BE2C (cell line): Measurements from ENCODE around the gene PHACTR1. TPM values are rescaled to one million over a fixed set of nuclear protein-coding genes. Genes with fewer than 3 reads are reported as not detected.

Source experiments
- DNase-seq: peaks from one replicate; pipeline ENCODE4 v3.0.0-alpha.2; 2020
- H3K27me3 ChIP-seq: fragments of 250-450 bp; sonication (Bioruptor Pico); 2 replicates; pipeline ENCODE4 v1.5.1; 2020; ENCODE audit warnings: mild to moderate bottlenecking
- H3K36me3 ChIP-seq: fragments of 250-450 bp; sonication (Bioruptor Pico); 2 replicates; pipeline ENCODE4 v1.5.1; 2020; ENCODE audit warnings: mild to moderate bottlenecking
- H3K4me1 ChIP-seq: fragments of 250-450 bp; sonication (Bioruptor Pico); 2 replicates; pipeline ENCODE4 v1.5.1; 2020
- H3K4me3 ChIP-seq: 2 replicates; pipeline ENCODE4 v1.5.1; 2011; ENCODE audit warnings: low read depth, low read length
- H3K9me3 ChIP-seq: fragments of 250-450 bp; sonication (Bioruptor Pico); 2 replicates; pipeline ENCODE4 v1.5.1; 2020
- polyA plus RNA-seq: library from polyadenylated mRNA; unstranded; fragments of >200 nt; gene quantifications from one replicate; pipeline ENCODE4 v1.2.1, GENCODE V29; 2012; ENCODE audit warnings: low read depth, missing spikeins; ENCODE audit not compliant: insufficient read length, insufficient read depth
- TF ChIP-seq, protein P1 (sequence below): IDR thresholded peaks from 2 replicates; pipeline ENCODE4 v1.5.1; 2012; ENCODE audit warnings: mild to moderate bottlenecking, low read depth, low read length

PHACTR1 gene
- 1.3 TPM for polyA plus RNA-seq

DNA sequence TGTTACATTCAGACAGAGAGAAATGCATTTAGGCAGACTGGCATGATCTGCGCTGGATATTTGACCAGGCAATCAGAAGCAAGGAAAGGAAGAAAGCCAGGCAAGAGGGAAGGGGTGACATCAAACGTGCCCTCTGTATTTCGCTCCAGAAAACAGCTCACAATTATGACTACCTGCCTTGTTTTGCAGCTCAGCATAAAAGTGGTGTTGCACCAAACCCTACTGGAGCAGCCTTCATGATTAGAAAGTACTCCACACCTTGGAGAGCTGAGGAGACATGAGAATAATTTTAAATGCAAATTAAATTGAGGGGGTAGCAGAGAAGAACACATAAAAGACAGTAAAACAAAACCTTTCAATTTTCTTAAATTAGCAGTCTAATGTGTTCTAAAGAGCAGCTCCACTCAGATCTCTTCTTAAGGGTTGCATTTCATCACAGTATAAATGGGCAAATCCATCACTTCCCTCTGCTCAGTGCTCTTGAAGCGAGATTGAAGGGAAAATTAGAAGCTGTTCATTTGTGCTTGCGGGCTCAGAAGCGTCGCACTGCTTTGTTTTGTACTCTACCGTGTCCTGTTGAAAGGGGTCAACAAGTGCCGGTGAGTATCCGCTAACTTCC is at the start of gene PHACTR1:
Gene PHACTR1 (plus strand): TSS at position 470 of the 619 bp plus-strand sequence.
- TF ChIP-seq, protein P1, sequence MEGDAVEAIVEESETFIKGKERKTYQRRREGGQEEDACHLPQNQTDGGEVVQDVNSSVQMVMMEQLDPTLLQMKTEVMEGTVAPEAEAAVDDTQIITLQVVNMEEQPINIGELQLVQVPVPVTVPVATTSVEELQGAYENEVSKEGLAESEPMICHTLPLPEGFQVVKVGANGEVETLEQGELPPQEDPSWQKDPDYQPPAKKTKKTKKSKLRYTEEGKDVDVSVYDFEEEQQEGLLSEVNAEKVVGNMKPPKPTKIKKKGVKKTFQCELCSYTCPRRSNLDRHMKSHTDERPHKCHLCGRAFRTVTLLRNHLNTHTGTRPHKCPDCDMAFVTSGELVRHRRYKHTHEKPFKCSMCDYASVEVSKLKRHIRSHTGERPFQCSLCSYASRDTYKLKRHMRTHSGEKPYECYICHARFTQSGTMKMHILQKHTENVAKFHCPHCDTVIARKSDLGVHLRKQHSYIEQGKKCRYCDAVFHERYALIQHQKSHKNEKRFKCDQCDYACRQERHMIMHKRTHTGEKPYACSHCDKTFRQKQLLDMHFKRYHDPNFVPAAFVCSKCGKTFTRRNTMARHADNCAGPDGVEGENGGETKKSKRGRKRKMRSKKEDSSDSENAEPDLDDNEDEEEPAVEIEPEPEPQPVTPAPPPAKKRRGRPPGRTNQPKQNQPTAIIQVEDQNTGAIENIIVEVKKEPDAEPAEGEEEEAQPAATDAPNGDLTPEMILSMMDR = no peak
- H3K27me3 ChIP-seq = no peaks in the 10 kb centered on the region
- DNase-seq = no peak
- H3K4me3 ChIP-seq = no peak within 1 kb of the TSS
- H3K9me3 ChIP-seq = no peaks in the 10 kb centered on the region
- no peaks in the 10 kb centered on the region for H3K36me3 ChIP-seq
- H3K4me1 ChIP-seq = no peaks in the 10 kb centered on the region

DNA sequence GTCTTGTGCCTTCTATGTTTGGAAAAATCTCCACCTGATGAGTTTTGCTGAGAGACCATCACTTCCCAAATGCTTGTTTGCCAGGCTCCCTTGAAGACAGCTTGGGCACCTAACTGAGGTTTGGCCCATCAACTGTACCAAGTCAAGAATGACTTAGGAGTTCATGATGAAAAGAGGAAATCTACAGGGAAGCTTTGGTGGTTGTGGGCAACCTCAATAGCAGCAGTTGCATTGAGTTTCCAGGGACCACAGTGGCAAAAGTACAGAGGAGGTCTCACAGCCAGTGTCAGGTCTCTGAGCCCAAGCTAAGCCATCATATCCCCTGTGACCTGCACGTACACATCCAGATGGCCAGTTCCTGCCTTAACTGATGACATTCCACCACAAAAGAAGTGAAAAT is 49.7 kb upstream of the PHACTR1 start:
- H3K36me3 ChIP-seq = no peaks in the 10 kb centered on the region
- DNase-seq = no peak
- no peak overlapping the region for H3K4me3 ChIP-seq
- H3K27me3 ChIP-seq = no peaks in the 10 kb centered on the region
- no peaks in the 10 kb centered on the region for H3K9me3 ChIP-seq
- TF ChIP-seq, protein P1 = no peak
- H3K4me1 ChIP-seq = no peaks in the 10 kb centered on the region

DNA sequence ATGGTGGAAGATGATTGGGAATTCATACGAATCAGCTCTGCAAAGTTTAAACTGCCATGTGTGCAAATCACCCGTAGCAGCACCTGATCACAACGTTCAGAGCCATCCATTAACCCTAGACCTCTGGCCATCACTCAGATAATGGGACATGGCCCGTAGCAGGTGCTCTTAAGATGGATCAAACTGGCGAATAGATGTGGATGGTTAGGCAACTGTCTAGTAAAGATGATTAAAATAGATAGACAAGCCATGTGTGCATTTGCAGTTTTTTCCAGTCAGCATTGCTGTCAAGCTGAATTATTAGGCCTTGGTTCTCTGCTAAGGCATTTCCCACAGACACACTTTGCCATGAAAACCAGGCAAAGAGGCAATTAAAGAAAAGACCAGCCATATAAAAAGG is 40.6 kb upstream of the PHACTR1 start:
- TF ChIP-seq, protein P1 = no peak
- no peaks in the 10 kb centered on the region for H3K9me3 ChIP-seq

DNA sequence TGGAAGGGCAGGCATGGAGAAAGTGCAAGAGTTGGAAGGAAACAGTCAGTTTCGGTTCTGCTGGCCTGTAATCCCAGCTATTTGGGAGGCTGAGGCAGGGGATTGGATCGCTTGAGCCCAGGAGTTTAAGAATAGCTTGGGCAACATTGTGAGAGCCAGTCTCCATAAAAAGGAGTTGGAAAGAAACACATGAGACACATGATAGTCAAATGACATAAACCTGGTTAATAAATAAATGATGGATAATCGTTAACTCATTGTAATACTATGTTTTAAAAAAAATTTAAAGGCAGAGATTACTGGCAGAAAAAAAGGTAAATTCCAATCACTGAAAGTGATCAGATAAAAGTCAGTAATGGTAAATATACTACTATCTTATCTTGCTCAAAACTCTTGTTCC is 37.2 kb upstream of the PHACTR1 start:
- no peak for DNase-seq
- Histone ChIP-seq H3K4me3 (no peak overlapping the region), H3K27me3 (no peaks in the 10 kb centered on the region), H3K4me1 (no peaks in the 10 kb centered on the region), H3K36me3 (no peaks in the 10 kb centered on the region), H3K9me3 (no peaks in the 10 kb centered on the region)
- TF ChIP-seq, protein P1 = no peak

More for the DNA sequence above, 40.6 kb upstream of the PHACTR1 start:
- H3K4me3 ChIP-seq = no peak overlapping the region
- DNase-seq = no peak
- H3K27me3 ChIP-seq = no peaks in the 10 kb centered on the region
- no peaks in the 10 kb centered on the region for H3K4me1 ChIP-seq
- H3K36me3 ChIP-seq = no peaks in the 10 kb centered on the region

DNA sequence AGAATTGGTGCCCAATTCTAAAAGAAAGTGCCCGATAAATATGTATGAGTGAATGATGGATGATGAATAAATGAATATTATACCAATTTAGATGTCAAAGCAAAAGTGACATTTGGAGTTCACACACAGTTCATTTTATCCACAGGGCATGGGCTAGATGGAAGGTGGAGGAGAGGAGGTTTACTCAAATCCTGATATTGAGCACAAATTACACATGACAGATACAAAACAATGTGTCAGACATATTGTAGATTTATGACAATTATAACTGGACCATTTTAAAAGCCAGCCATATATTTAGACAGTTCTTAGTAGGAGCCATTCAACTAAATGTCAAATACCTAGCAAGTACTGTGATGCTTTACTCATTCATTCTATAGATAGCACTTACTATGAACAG is 23.4 kb upstream of the PHACTR1 start:
- TF ChIP-seq, protein P1 = no peak
- Histone ChIP-seq H3K27me3 (no peaks in the 10 kb centered on the region), H3K4me3 (no peak overlapping the region), H3K9me3 (no peaks in the 10 kb centered on the region), H3K36me3 (no peaks in the 10 kb centered on the region), H3K4me1 (no peaks in the 10 kb centered on the region)
- no peak for DNase-seq

DNA sequence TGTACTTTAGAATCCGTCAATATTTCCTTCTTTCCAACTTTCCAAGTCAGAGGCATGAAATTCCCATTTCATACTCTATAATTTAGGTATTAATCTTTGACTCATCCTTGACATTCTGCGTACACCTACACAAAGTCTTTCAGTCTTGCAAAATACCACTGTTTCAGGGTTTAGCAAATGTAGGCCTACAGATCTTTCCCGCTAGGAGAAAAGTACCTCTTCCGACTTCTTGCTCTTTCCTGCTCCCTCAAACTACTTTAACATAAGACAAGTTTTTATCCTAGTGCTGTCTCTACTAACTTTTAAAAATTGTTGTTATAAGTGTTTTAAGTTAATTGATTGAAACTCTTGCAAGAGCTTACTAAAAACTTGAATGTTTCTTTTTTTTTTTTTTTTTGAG is 18.3 kb upstream of the PHACTR1 start:
- H3K4me1 ChIP-seq = no peaks in the 10 kb centered on the region
- no peak overlapping the region for H3K4me3 ChIP-seq
- no peaks in the 10 kb centered on the region for H3K9me3 ChIP-seq
- H3K36me3 ChIP-seq = no peaks in the 10 kb centered on the region
- no peaks in the 10 kb centered on the region for H3K27me3 ChIP-seq
- TF ChIP-seq, protein P1 = no peak
- DNase-seq = no peak
